ENCODE measurements around the gene RTEL1.
A peak's percentile ranks its signal among the peaks of the same experiment; 100 is the strongest.

Gene RTEL1

DNA sequence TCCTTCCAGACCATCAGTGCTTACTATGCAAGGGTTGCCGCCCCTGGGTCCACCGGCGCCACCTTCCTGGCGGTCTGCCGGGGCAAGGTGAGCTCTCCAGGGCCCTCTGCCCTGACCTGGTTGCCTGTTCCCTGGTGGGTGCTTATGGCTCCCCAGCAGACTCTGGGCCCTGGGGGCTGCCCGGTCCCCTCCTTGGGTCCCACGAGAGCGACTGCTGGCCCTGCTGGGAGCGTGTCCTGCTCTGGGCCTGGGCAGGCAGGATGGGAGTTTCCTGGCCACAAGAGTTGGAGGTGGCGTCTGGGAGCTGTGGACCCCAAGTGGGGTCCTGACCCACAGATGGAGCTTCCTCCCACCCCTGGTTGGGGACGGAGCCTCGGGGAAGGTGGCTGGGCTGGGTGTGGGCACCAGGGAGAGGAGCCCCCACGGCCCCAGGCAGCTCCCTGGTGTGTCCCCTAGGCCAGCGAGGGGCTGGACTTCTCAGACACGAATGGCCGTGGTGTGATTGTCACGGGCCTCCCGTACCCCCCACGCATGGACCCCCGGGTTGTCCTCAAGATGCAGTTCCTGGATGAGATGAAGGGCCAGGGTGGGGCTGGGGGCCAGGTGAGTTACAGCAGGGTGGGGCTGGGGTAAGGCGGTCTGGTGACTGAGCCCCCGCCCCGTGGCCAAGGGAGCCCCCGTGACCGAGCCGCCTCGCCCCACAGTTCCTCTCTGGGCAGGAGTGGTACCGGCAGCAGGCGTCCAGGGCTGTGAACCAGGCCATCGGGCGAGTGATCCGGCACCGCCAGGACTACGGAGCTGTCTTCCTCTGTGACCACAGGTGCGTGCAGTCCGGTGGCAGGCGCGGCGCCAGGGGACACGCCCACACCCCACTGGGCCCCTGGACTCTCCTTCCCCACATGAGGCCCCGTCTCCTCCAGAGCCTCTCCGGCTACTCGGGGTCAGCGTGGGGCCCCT, 31.2 kb downstream of the RTEL1 start:
- Histone ChIP-seq H3K4me1 (peaks cover 36 to 70% (median 45%) of the 10 kb centered on the region in 10 experiments), H3K27me3 (no peaks in the 10 kb centered on the region), H4K20me1 (peaks cover 0 to 42% (median 23%) of the 10 kb centered on the region in 11 experiments; a peak in 17 of 22 replicates), H3K36me3 (peaks cover 0 to 7% (median under 1%) of the 10 kb centered on the region in 11 experiments; a peak in 7 of 22 replicates), H3K9ac (peak overlapping the region in 2 of 11 experiments; percentile 34 to 65; a peak in 2 of 22 replicates), H3K9me3 (replicated peaks in 1 of 11) (no peaks in the 10 kb centered on the region), H3K4me2 (peak overlapping the region in 2 of 11 experiments; percentile 88 to 90; a peak in 2 of 22 replicates), H3K4me3 (no peak overlapping the region), H3K27ac (no peak overlapping the region; a peak in 2 of 22 replicates)
- TF ChIP-seq Cebpa-rat (IDR thresholded peaks at IDR 0.05): no peak

DNA sequence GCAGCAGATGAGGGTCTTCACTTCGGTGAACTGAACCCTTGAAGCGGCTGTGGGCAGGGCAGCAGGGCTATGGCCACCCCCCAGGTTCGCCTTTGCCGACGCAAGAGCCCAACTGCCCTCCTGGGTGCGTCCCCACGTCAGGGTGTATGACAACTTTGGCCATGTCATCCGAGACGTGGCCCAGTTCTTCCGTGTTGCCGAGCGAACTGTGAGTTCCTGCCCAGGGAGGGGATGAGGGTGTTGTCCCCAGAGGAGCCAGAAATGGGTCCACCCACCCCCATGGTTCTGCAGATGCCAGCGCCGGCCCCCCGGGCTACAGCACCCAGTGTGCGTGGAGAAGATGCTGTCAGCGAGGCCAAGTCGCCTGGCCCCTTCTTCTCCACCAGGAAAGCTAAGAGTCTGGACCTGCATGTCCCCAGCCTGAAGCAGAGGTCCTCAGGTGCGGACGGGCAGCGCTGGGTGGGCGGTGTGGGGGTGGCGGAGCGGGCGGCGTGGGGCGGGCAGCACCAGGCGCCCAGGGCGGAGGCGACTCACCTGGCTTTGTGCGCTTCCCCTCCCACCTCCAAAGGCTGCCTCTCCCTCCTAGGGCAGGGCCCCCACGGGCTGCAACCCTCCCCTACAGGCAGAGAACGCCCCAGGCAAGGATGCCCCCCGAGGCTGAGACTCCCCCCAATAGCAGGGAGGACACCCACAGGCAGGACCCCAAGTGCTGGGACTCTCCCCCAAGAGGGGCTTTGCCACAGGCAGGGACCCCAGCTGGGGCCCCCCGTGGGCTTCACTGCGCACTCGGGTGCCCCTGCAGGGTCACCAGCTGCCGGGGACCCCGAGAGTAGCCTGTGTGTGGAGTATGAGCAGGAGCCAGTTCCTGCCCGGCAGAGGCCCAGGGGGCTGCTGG, 32.1 kb downstream of the RTEL1 start:
- Histone ChIP-seq H3K36me3 (peaks cover 0 to 16% (median 5%) of the 10 kb centered on the region in 11 experiments; a peak in 9 of 22 replicates), H3K27ac (no peak overlapping the region), H3K4me1 (peaks cover 38 to 61% (median 46%) of the 10 kb centered on the region in 10 experiments), H3K4me2 (peak overlapping the region in 10 of 11 experiments; percentile 35 to 66 (median 56); a peak in 9 of 22 replicates), H3K9me3 (replicated peaks in 1 of 11) (no peaks in the 10 kb centered on the region), H4K20me1 (peaks cover 0 to 52% (median 23%) of the 10 kb centered on the region in 11 experiments; a peak in 17 of 22 replicates), H3K4me3 (no peak overlapping the region), H3K27me3 (no peaks in the 10 kb centered on the region), H3K9ac (0 out of 22 replicates have a peak overlapping the region, but pooled peaks of 2 of the 11 experiments have one; percentile 3 to 46)
- no peak for TF ChIP-seq Cebpa-rat (IDR thresholded peaks at IDR 0.05)

DNA sequence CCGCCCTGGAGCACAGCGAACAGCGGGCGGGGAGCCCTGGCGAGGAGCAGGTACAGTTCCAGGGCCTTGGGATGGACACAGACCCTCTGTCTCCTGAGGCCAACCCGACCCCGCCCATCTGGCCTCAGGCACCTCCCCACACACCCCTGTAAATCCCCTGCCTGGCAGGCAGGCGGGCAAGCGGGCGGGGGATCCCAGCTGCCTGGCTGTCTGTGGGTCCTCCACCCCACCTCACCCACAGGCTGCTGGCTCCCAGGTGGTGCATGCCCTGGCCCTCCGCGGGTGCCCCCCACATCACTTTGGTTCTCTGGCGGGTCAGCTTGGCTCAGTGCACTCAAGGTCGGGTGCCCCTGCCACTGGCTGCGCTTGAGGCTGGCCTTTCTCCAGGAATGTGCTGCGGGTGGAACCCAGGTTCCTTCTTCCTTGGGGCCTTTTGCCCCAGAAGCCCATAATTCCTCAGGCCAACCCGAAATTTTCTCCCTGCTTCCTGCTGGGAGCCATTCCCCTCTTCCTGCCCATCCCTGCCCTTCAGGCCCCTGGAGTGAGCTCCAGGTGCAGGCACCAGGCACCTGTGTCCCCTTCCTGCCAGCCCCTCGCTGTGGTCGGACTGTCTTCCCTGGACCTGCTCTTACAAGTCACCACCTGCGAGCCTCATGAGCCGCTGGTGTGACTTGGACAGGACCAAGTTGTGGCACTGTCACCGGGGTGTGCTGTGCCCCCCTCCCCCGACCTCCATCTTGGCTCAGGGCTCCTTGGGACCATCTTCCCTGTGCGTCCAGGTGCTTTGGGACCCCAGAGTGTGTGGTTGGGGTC, 33.0 kb downstream of the RTEL1 start:
- Histone ChIP-seq H3K36me3 (peaks cover 0 to 23% (median 5%) of the 10 kb centered on the region in 11 experiments; a peak in 9 of 22 replicates), H3K27ac (no peak overlapping the region; a peak in 1 of 22 replicates), H3K4me2 (peak overlapping the region; percentile 23 to 66 (median 54); a peak in 20 of 22 replicates), H3K4me3 (no peak overlapping the region), H3K9me3 (replicated peaks in 1 of 11) (no peaks in the 10 kb centered on the region), H3K9ac (peak overlapping the region in 4 of 11 experiments; percentile 3 to 50 (median 34); a peak in 6 of 22 replicates), H4K20me1 (peaks cover 0 to 58% (median 27%) of the 10 kb centered on the region in 11 experiments; a peak in 17 of 22 replicates), H3K4me1 (peaks cover 46 to 59% (median 52%) of the 10 kb centered on the region in 10 experiments), H3K27me3 (no peaks in the 10 kb centered on the region)
- no peak for TF ChIP-seq Cebpa-rat (IDR thresholded peaks at IDR 0.05)

DNA sequence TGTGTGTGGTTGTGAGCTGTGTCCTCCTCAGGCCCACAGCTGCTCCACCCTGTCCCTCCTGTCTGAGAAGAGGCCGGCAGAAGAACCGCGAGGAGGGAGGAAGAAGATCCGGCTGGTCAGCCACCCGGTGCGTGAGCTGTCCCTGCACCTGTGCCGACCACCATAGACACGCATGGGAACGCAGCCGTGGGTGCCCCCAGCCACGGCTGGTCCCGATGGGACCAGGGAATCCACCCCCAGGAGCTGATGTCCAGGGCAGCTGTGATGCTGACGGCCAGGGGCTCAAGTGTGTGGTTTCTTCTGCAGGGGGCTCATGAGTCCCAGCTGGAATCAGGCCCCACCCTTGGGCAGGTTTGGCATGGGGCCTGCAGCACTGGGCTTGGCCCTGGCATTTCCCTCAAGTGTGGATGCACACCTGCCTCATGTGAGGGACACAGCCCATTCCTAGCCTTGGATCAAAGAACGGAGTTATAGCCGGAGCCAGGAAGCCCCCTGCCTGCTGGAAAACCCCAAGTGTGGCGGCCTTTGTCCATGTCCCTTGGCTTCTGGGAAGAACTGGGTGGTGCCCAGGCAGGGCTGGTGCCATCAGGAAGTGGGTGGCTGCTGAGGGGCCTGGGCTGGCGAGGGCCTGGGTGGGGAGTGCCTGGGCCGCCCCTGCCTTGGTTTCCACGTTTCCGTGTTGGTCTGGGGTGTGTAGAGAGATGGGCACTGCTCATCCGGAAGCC, 33.8 kb downstream of the RTEL1 start:
- Histone ChIP-seq H3K9ac (peak overlapping the region in 4 of 11 experiments; percentile 3 to 50 (median 34); a peak in 4 of 22 replicates), H3K4me1 (peaks cover 46 to 59% (median 52%) of the 10 kb centered on the region in 10 experiments), H3K36me3 (peaks cover 0 to 23% (median 5%) of the 10 kb centered on the region in 11 experiments; a peak in 9 of 22 replicates), H3K4me2 (peak overlapping the region; percentile 23 to 66 (median 54); a peak in 21 of 22 replicates), H3K9me3 (replicated peaks in 1 of 11) (no peaks in the 10 kb centered on the region), H4K20me1 (peaks cover under 1 to 60% (median 31%) of the 10 kb centered on the region in 11 experiments; a peak in 21 of 22 replicates), H3K27me3 (no peaks in the 10 kb centered on the region), H3K27ac (no peak overlapping the region), H3K4me3 (no peak overlapping the region)
- no peak for TF ChIP-seq Cebpa-rat (IDR thresholded peaks at IDR 0.05)

DNA sequence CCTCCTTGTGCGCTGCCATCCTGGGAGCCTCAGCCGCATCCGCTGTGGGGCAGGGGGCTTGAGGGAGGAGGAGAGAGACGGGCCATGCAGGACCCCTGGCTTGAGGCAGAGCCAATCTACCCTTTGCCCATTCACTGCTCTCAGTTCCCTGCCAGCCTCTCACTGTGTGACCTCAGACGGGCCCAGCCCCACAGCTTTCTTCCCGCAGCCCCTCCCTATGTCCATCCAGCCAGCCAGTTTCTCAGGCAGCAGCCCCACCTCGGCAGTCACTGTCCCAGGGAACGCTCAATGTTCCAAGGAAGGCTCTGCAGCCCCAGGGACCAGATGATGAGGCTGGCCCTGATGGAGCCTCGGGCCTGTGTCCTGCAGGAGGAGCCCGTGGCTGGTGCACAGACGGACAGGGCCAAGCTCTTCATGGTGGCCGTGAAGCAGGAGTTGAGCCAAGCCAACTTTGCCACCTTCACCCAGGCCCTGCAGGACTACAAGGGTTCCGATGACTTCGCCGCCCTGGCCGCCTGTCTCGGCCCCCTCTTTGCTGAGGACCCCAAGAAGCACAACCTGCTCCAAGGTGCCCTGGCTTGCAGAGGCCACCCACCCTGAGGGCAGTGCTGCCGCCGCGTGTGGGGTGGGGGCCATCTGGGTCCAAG, 34.4 kb downstream of the RTEL1 start:
- peak overlapping the region in 9 of 11 experiments; percentile 23 to 66 (median 58); a peak in 13 of 22 replicates for H3K4me2 ChIP-seq
- peaks cover 7 to 67% (median 38%) of the 10 kb centered on the region in 11 experiments; a peak in 21 of 22 replicates for H4K20me1 ChIP-seq
- H3K4me1 ChIP-seq: peaks cover 46 to 59% (median 52%) of the 10 kb centered on the region in 10 experiments
- no peaks in the 10 kb centered on the region for H3K27me3 ChIP-seq
- no peak overlapping the region for H3K4me3 ChIP-seq
- H3K9ac ChIP-seq: no peak overlapping the region; a peak in 1 of 22 replicates
- TF ChIP-seq Cebpa-rat (IDR thresholded peaks at IDR 0.05): no peak
- H3K27ac ChIP-seq: no peak overlapping the region
- H3K36me3 ChIP-seq: peaks cover 0 to 23% (median 5%) of the 10 kb centered on the region in 11 experiments; a peak in 9 of 22 replicates
- no peaks in the 10 kb centered on the region for H3K9me3 ChIP-seq (replicated peaks in 1 of 11)

DNA sequence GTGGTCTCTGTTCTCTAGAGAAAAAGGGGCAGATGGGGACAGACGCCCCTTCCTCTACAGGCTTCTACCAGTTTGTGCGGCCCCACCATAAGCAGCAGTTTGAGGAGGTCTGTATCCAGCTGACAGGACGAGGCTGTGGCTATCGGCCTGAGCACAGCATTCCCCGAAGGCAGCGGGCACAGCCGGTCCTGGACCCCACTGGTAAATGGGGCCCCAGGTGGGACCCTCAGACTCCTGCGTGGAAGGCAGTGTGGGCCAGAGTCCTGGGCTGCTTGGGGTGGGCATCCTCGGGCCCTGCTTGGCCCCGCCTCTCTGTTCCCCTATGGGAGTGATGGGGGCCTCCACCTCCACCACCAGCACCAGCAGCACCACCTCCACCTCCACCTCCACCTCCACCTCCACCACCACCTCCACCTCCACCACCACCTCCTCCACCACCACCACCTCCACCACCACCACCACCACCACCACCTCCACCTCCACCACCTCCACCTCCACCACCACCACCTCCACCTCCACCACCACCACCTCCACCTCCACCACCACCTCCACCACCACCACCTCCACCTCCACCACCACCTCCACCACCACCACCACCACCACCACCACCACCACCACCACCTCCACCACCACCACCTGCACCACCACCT, 35.1 kb downstream of the RTEL1 start:
- Histone ChIP-seq H3K9ac (no peak overlapping the region), H3K36me3 (peaks cover 0 to 23% (median 5%) of the 10 kb centered on the region in 11 experiments; a peak in 9 of 22 replicates), H3K4me2 (no peak overlapping the region), H3K27me3 (no peaks in the 10 kb centered on the region), H3K9me3 (replicated peaks in 1 of 11) (no peaks in the 10 kb centered on the region), H3K27ac (no peak overlapping the region), H4K20me1 (peaks cover 13 to 73% (median 45%) of the 10 kb centered on the region in 11 experiments), H3K4me1 (peaks cover 47 to 59% (median 54%) of the 10 kb centered on the region in 10 experiments), H3K4me3 (no peak overlapping the region)
- no peak for TF ChIP-seq Cebpa-rat (IDR thresholded peaks at IDR 0.05)

Measured in BLaER1 treated with 17β-estradiol and CSF1 and Interleukin-3, amounts not matched to agents 10 nM and 100 nM (cell line).